Measurements from ENCODE around the gene TIMM17B.

GRCh38 chrX:48940404-48940955, 42.9 kb upstream of the TIMM17B start:
- TF ChIP-seq CTCF (IDR thresholded peaks at IDR 0.05): no peak
- TF ChIP-seq POLR2A (IDR thresholded peaks at IDR 0.05): no peak
